HepG2 (cell line): ENCODE results near the gene RNF40.

Experiments used
- ATF1 ChIP-seq: IDR thresholded peaks from 2 replicates; pipeline ENCODE4 v1.6.1; 2016; ENCODE audit warnings: mild to moderate bottlenecking, control low read depth
- CHD2 ChIP-seq: IDR thresholded peaks from 2 replicates; pipeline ENCODE4 v1.6.1; 2011; ENCODE audit warnings: low read depth, low read length, improper control_type of control experiment
- EP300 ChIP-seq, 3 experiments: sonication (generic) in 1 of 3; formaldehyde crosslinking in 1 of 3; IDR thresholded peaks; 2 replicates each; pipeline versions ENCODE4 v1.5.1 to v1.6.1; 2011 to 2020; ENCODE audit warnings: low read depth in 2 of 3, low read length in 2 of 3, borderline replicate concordance in 1 of 3, improper control_type of control experiment in 1 of 3, mild to moderate bottlenecking in 1 of 3, missing genetic modification reagents in 1 of 3, moderate library complexity in 1 of 3
- GABPB1 ChIP-seq: IDR thresholded peaks from 2 replicates; pipeline ENCODE4 v1.6.1; 2016; ENCODE audit warnings: mild to moderate bottlenecking, missing genetic modification reagents, moderate library complexity, missing compliant biosample characterization
- MAFK ChIP-seq, 2 experiments: IDR thresholded peaks in 1 of 2; conservative IDR thresholded peaks in 1 of 2; 2 replicates each; pipeline ENCODE4 v1.6.1; 2011; ENCODE audit warnings: improper control_type of control experiment in 2 of 2, low read length in 2 of 2
- PHF5A ChIP-seq: IDR thresholded peaks from one replicate; pipeline ENCODE4 v1.6.1; 2018; ENCODE audit warnings: low read depth, missing genetic modification reagents; ENCODE audit not compliant: unreplicated experiment
- POLR2A ChIP-seq, 2 experiments: IDR thresholded peaks; 2 replicates each; pipeline ENCODE4 v1.6.1; 2011; ENCODE audit warnings: low read depth in 2 of 2, low read length in 2 of 2, mild to moderate bottlenecking in 1 of 2, moderate library complexity in 1 of 2; ENCODE audit not compliant: insufficient read depth in 1 of 2
- POLR2AphosphoS5 ChIP-seq: IDR thresholded peaks from 2 replicates; pipeline ENCODE4 v1.6.1; 2012; ENCODE audit warnings: low read depth, low read length
- RAD21 ChIP-seq: fragments of 450-650 bp; formaldehyde crosslinking; IDR thresholded peaks from 2 replicates; pipeline ENCODE4 v1.5.0; 2020; ENCODE audit warnings: mild to moderate bottlenecking
- YY1 ChIP-seq: IDR thresholded peaks from 2 replicates; pipeline ENCODE4 v1.6.1; 2011; ENCODE audit warnings: low read length, low read depth, moderate library complexity, mild to moderate bottlenecking; ENCODE audit not compliant: insufficient read depth, insufficient replicate concordance
- ZNF24 ChIP-seq: fragments of 450-650 bp; IDR thresholded peaks from 2 replicates; pipeline ENCODE4 v1.6.1; 2017; ENCODE audit warnings: antibody characterized with exemption, mild to moderate bottlenecking
- ZNF746 ChIP-seq: sonication (generic); formaldehyde crosslinking; IDR thresholded peaks from 2 replicates; pipeline ENCODE4 v1.8.0; 2022; ENCODE audit warnings: mild to moderate bottlenecking, missing genetic modification reagents

DNA sequence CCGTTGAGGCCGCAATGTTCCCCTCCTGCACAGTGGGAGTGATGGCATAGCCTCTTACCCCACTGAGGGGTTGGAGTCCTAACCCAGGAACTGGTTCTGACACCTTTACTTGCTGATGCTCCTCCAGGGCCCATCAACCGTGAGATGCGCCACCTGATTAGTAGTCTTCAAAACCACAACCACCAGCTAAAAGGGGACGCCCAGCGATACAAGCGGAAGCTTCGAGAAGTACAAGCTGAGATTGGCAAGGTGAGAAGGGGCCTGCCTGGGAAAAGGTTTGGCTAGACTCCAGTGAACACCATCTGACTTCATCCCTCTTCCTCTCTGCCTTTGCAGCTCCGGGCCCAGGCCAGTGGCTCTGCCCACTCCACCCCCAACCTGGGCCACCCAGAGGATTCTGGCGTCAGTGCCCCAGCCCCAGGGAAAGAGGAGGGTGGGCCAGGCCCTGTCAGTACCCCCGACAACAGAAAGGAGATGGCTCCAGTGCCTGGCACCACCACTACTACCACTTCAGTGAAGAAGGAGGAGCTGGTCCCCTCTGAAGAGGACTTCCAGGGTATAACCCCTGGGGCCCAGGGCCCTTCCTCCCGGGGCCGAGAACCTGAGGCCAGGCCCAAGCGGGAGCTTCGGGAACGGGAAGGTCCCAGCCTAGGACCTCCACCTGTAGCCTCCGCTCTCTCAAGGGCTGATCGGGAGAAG lies 5.8 kb downstream of the RNF40 start:
- TF ChIP-seq ATF1 (no peak), CHD2 (no peak), YY1 (no peak), ZNF24 (no peak), PHF5A (CRISPR knock-in tag) (no peak), GABPB1 (CRISPR knock-in tag) (no peak), POLR2A (IDR thresholded peaks at IDR 0.05; ENCODE audit: insufficient read depth in 1 of 2, low read depth in 2 of 2, low read length in 2 of 2) (no peak), POLR2AphosphoS5 (no peak), EP300 (IDR thresholded peaks at IDR 0.05; ENCODE audit: low read depth in 2 of 2, low read length in 2 of 2) (no peak), EP300 (CRISPR knock-in tag; IDR thresholded peaks at IDR 0.05; ENCODE audit: borderline replicate concordance) (no peak), ZNF746 (CRISPR knock-in tag) (no peak), RAD21 (no peak), MAFK (conservative IDR thresholded peaks at IDR 0.05 in 1 of 2, IDR thresholded peaks at IDR 0.05 in 1 of 2; ENCODE audit: low read length in 2 of 2) (no peak)
